Neural progenitor cell (in vitro differentiated cells): ENCODE measurements around the gene UBR4. TPM values are rescaled to one million over a fixed set of nuclear protein-coding genes. Genes with fewer than 3 reads are reported as not detected.
A peak's percentile ranks its signal among the peaks of the same experiment; 100 is the strongest.

Source experiments
- DNase-seq: peaks from one replicate; pipeline ENCODE4 v3.0.0-alpha.2; 2016; ENCODE audit warnings: low spot score
- H2AFZ ChIP-seq: fragments of 200-600 bp; sonication (generic); replicated peaks from 2 replicates; pipeline ENCODE4 v1.6.1; 2016; ENCODE audit warnings: antibody characterized with exemption
- H3F3A ChIP-seq: fragments of 200-600 bp; sonication (generic); 2 replicates; pipeline ENCODE4 v1.6.1; 2016; ENCODE audit warnings: antibody characterized with exemption, low read depth
- H3K27ac ChIP-seq: fragments of 200-600 bp; sonication (generic); 2 replicates; pipeline ENCODE4 v1.5.1; 2016; ENCODE audit warnings: mild to moderate bottlenecking
- H3K27me3 ChIP-seq: fragments of 200-600 bp; sonication (generic); 2 replicates; pipeline ENCODE4 v1.6.1; 2016; ENCODE audit warnings: mild to moderate bottlenecking, moderate library complexity
- H3K36me3 ChIP-seq: fragments of 200-600 bp; sonication (generic); 2 replicates; pipeline ENCODE4 v1.5.1; 2016
- H3K4me1 ChIP-seq: fragments of 200-600 bp; sonication (generic); 2 replicates; pipeline ENCODE4 v1.6.1; 2016; ENCODE audit warnings: mixed run types
- H3K4me2 ChIP-seq: fragments of 200-600 bp; sonication (generic); 2 replicates; pipeline ENCODE4 v1.6.1; 2016
- H3K4me3 ChIP-seq: fragments of 200-600 bp; sonication (generic); 2 replicates; pipeline ENCODE4 v1.5.1; 2016
- H3K79me2 ChIP-seq: fragments of 200-600 bp; sonication (generic); 2 replicates; pipeline ENCODE4 v1.6.1; 2016; ENCODE audit warnings: low read depth
- H3K9ac ChIP-seq: fragments of 200-600 bp; sonication (generic); 2 replicates; pipeline ENCODE4 v1.6.1; 2016
- H3K9me3 ChIP-seq: fragments of 200-600 bp; sonication (generic); 2 replicates; pipeline ENCODE4 v1.5.1; 2016; ENCODE audit warnings: low read depth
- H4K20me1 ChIP-seq: fragments of 200-600 bp; sonication (generic); 2 replicates; pipeline ENCODE4 v1.6.1; 2016; ENCODE audit warnings: low read depth
- H3K27ac Mint-ChIP-seq: 3 replicates; pipeline ENCODE4 v1.8.0; 2021; ENCODE audit warnings: mixed read lengths
- H3K27me3 Mint-ChIP-seq: 2 replicates; pipeline ENCODE4 v1.8.0; 2022; ENCODE audit warnings: low read depth, mild to moderate bottlenecking, inconsistent platforms, moderate library complexity, mixed read lengths; ENCODE audit not compliant: insufficient read depth
- H3K36me3 Mint-ChIP-seq: 3 replicates; pipeline ENCODE4 v1.8.0; 2021; ENCODE audit warnings: mixed read lengths
- H3K4me1 Mint-ChIP-seq: 3 replicates; pipeline ENCODE4 v1.8.0; 2021; ENCODE audit warnings: mixed read lengths
- H3K4me3 Mint-ChIP-seq: 3 replicates; pipeline ENCODE4 v1.8.0; 2021; ENCODE audit warnings: mild to moderate bottlenecking, moderate library complexity, mixed read lengths
- H3K9me3 Mint-ChIP-seq: 3 replicates; pipeline ENCODE4 v1.8.0; 2020; ENCODE audit warnings: mixed read lengths
- CTCF ChIP-seq: fragments of 200-600 bp; sonication (generic); IDR thresholded peaks from 2 replicates; pipeline ENCODE4 v1.5.1; 2017; ENCODE audit warnings: antibody characterized with exemption, mild to moderate bottlenecking
- EZH2 ChIP-seq: fragments of 200-600 bp; sonication (generic); IDR thresholded peaks from 2 replicates; pipeline ENCODE4 v1.6.1; 2017; ENCODE audit warnings: antibody characterized with exemption, mild to moderate bottlenecking, moderate library complexity
- EZH2phosphoT487 ChIP-seq: fragments of 200-600 bp; sonication (generic); IDR thresholded peaks from 2 replicates; pipeline ENCODE4 v1.6.1; 2017; ENCODE audit warnings: antibody characterized with exemption
- total RNA-seq: library from RNA; depleted of rRNA; stranded (reverse); fragments of >200 nt; gene quantifications from 2 replicates; pipeline ENCODE4 v1.2.3, GENCODE V29; 2015; ENCODE audit warnings: low replicate concordance

UBR4 gene
- total RNA-seq, 1 donor from 2014 or later: 71.2 TPM

- no peak overlapping the region for H3K4me3 ChIP-seq
- peaks cover 5% of the 10 kb centered on the region for H4K20me1 ChIP-seq
- H3K27me3 ChIP-seq: no peaks in the 10 kb centered on the region
- no peak for DNase-seq
- no peak overlapping the region for H3K9ac ChIP-seq
- no peaks in the 10 kb centered on the region for H3K4me1 ChIP-seq
- no peak overlapping the region for H3K27ac Mint-ChIP-seq
- H2AFZ ChIP-seq: no peak overlapping the region
- H3K9me3 ChIP-seq: no peaks in the 10 kb centered on the region
- H3K27ac ChIP-seq: no peak overlapping the region
- no peaks in the 10 kb centered on the region for H3K4me1 Mint-ChIP-seq
- H3F3A ChIP-seq: no peaks in the 10 kb centered on the region
- H3K36me3 ChIP-seq: peaks cover 33% of the 10 kb centered on the region
- H3K27me3 Mint-ChIP-seq: peaks cover 2% of the 10 kb centered on the region
- no peaks in the 10 kb centered on the region for H3K79me2 ChIP-seq
- H3K4me2 ChIP-seq: no peak overlapping the region
- no peak overlapping the region for H3K4me3 Mint-ChIP-seq
- peaks cover 45% of the 10 kb centered on the region for H3K36me3 Mint-ChIP-seq
- no peaks in the 10 kb centered on the region for H3K9me3 Mint-ChIP-seq
- no peak for TF ChIP-seq EZH2
- no peak for TF ChIP-seq CTCF
- no peak for TF ChIP-seq EZH2phosphoT487
Measured at GRCh38 chr1:19154876-19155275, 55.2 kb downstream of the UBR4 start.

- peak; percentile 23 for TF ChIP-seq CTCF
- TF ChIP-seq EZH2: no peak
- TF ChIP-seq EZH2phosphoT487: no peak
- H3K9me3 Mint-ChIP-seq: no peaks in the 10 kb centered on the region
- H3K4me3 Mint-ChIP-seq: no peak overlapping the region
- Histone ChIP-seq H3K27me3 (no peaks in the 10 kb centered on the region), H3K4me3 (no peak overlapping the region), H3F3A (no peaks in the 10 kb centered on the region), H4K20me1 (peaks cover 5% of the 10 kb centered on the region), H3K4me2 (no peak overlapping the region), H3K4me1 (no peaks in the 10 kb centered on the region), H2AFZ (no peak overlapping the region), H3K79me2 (no peaks in the 10 kb centered on the region), H3K27ac (no peak overlapping the region), H3K9ac (no peak overlapping the region), H3K9me3 (no peaks in the 10 kb centered on the region), H3K36me3 (peaks cover 30% of the 10 kb centered on the region)
- no peak overlapping the region for H3K27ac Mint-ChIP-seq
- no peaks in the 10 kb centered on the region for H3K4me1 Mint-ChIP-seq
- peaks cover 48% of the 10 kb centered on the region for H3K36me3 Mint-ChIP-seq
- no peak for DNase-seq
- peaks cover 2% of the 10 kb centered on the region for H3K27me3 Mint-ChIP-seq
Measured at GRCh38 chr1:19153169-19153568, 56.9 kb downstream of the UBR4 start.

DNA sequence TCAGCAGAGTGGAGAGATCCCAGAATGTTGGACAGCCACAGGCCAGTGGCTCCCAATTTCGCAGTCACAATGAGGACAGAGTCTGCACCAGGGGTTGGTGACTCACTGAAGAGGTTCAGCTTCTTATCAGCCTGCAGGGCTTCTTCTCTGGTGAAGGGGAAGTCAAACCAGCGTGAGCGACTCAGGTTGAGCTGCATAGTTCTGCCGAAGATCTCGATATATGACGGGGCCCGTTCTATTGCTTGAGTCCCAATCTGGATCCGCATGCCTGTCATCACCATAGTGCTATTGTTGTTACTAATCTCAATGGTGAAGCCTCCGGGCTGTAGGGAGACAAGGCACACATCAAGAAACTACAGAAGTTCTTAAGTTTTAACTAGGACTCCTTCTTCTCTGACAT is 58.5 kb downstream of the UBR4 start:
- no peak overlapping the region for H3K9ac ChIP-seq
- TF ChIP-seq CTCF (no peak), EZH2phosphoT487 (no peak), EZH2 (no peak)
- H3K4me2 ChIP-seq: no peak overlapping the region
- H3F3A ChIP-seq: no peaks in the 10 kb centered on the region
- H3K4me3 Mint-ChIP-seq: no peak overlapping the region
- no peak for DNase-seq
- peaks cover 61% of the 10 kb centered on the region for H3K36me3 Mint-ChIP-seq
- H3K27ac Mint-ChIP-seq: no peak overlapping the region
- no peaks in the 10 kb centered on the region for H3K79me2 ChIP-seq
- H3K27me3 ChIP-seq: no peaks in the 10 kb centered on the region
- no peak overlapping the region for H2AFZ ChIP-seq
- H3K27ac ChIP-seq: no peak overlapping the region
- peaks cover 2% of the 10 kb centered on the region for H3K27me3 Mint-ChIP-seq
- H3K4me1 Mint-ChIP-seq: no peaks in the 10 kb centered on the region
- no peaks in the 10 kb centered on the region for H4K20me1 ChIP-seq
- H3K9me3 ChIP-seq: no peaks in the 10 kb centered on the region
- H3K9me3 Mint-ChIP-seq: no peaks in the 10 kb centered on the region
- H3K36me3 ChIP-seq: peaks cover 24% of the 10 kb centered on the region
- no peak overlapping the region for H3K4me3 ChIP-seq
- no peaks in the 10 kb centered on the region for H3K4me1 ChIP-seq

DNA sequence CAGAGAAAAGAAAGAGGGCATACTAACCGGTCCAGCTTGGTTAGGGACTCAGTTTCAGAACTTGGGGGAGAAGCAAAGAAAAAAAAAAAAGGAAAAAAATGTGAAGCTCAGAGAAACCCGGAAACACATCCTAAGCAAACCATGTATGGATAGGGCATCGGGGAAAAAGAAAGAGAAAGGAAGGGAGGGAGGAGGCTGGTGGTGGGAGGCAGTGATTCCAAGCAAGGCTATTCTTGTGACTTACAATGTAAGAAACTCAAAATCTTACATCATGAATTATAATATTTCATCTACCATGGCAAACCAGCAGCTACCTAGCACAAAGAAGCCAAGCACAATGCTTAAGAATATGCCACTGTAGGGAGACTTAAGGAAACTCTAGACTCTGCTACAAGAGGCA is 60.3 kb downstream of the UBR4 start:
- no peak for DNase-seq
- peaks cover 58% of the 10 kb centered on the region for H3K36me3 Mint-ChIP-seq
- peaks cover 2% of the 10 kb centered on the region for H3K27me3 Mint-ChIP-seq
- H3K4me3 Mint-ChIP-seq: no peak overlapping the region
- no peak overlapping the region for H3K27ac Mint-ChIP-seq
- TF ChIP-seq EZH2 (no peak), CTCF (no peak), EZH2phosphoT487 (no peak)
- Histone ChIP-seq H3K4me2 (no peak overlapping the region), H3K4me1 (no peaks in the 10 kb centered on the region), H3K4me3 (no peak overlapping the region), H3K79me2 (no peaks in the 10 kb centered on the region), H3K27ac (no peak overlapping the region), H4K20me1 (no peaks in the 10 kb centered on the region), H3K27me3 (no peaks in the 10 kb centered on the region), H3K36me3 (peaks cover 27% of the 10 kb centered on the region), H3K9me3 (no peaks in the 10 kb centered on the region), H3F3A (no peaks in the 10 kb centered on the region), H3K9ac (no peak overlapping the region), H2AFZ (no peak overlapping the region)
- H3K9me3 Mint-ChIP-seq: no peaks in the 10 kb centered on the region
- no peaks in the 10 kb centered on the region for H3K4me1 Mint-ChIP-seq
